Esophagus squamous epithelium (tissue), 5 donors: ENCODE results near the gene AOC2. TPM values are rescaled to one million over a fixed set of nuclear protein-coding genes. Genes with fewer than 3 reads are reported as not detected.
"Not testable (repeated sequence)": the region's sequence is repeated elsewhere in the genome, so short reads cannot be mapped to it uniquely, and the experiment has no call there.

Experiments used
- DNase-seq: peaks from one replicate; lab custom pipeline; 2025; lab: John Stamatoyannopoulos, UW
- H3K27ac ChIP-seq, 4 donors: fragments of 200-600 bp; sonication (generic); one replicate each; pipeline ENCODE4 v1.5.1; 2016 to 2019; ENCODE audit warnings: mild to moderate bottlenecking in 1 of 4
- H3K27me3 ChIP-seq, 4 donors: fragments of 200-600 bp; sonication (generic); 1 replicate in 3 of 4; 2 replicates in 1 of 4; pipeline versions ENCODE4 v1.5.1 to v1.6.0; 2017 to 2021; ENCODE audit warnings: antibody characterized with exemption in 1 of 4
- H3K36me3 ChIP-seq, 3 donors: fragments of 200-600 bp; sonication (generic); one replicate each; pipeline ENCODE4 v1.5.1; 2016 to 2019
- H3K4me1 ChIP-seq, 3 donors: fragments of 200-600 bp; sonication (generic); one replicate each; pipeline ENCODE4 v1.5.1; 2017 to 2019
- H3K4me3 ChIP-seq, 4 donors: fragments of 200-600 bp; sonication (generic); 1 replicate in 3 of 4; 2 replicates in 1 of 4; pipeline ENCODE4 v1.5.1; 2016 to 2019; ENCODE audit warnings: mild to moderate bottlenecking in 2 of 4, moderate library complexity in 1 of 4
- H3K9me3 ChIP-seq, 3 donors: fragments of 200-600 bp; sonication (generic); one replicate each; pipeline ENCODE4 v1.5.1; 2016 to 2019
- POLR2A ChIP-seq, 4 donors: fragments of 450-650 bp; IDR thresholded peaks; one replicate each; pipeline ENCODE4 v1.6.1; 2017; ENCODE audit warnings: antibody characterized with exemption in 4 of 4, mild to moderate bottlenecking in 4 of 4, moderate library complexity in 3 of 4
- WGBS, 2 donors: methylation state at CpG; one replicate each; pipeline ENCODE4 v1.1.5; 2018; 5-methylcytosine and 5-hydroxymethylcytosine counted together
- intact Hi-C: fragments of 100-400 bp; cut with DNase I; formaldehyde crosslinking; loops from one replicate; pipeline ENCODE4 v1.15.0; 2022
- small RNA-seq, 4 donors: library from RNA; depleted of rRNA; stranded (forward); fragments of <200 nt; gene quantifications; one replicate each; pipeline ENCODE3, GENCODE V24; 2016
- total RNA-seq, 4 donors: library from RNA; depleted of rRNA; stranded (reverse); fragments of >200 nt; gene quantifications; one replicate each; pipeline ENCODE4 v1.1.0, GENCODE V29; 2016
- TF ChIP-seq, protein P1 (sequence below), 6 experiments: fragments of 450-650 bp in 4 of 6; fragments of 200-600 bp in 2 of 6; sonication (generic) in 2 of 6; IDR thresholded peaks; one replicate each; pipeline ENCODE4 v1.5.1; 2016 to 2019; ENCODE audit warnings: antibody characterized with exemption in 6 of 6, mild to moderate bottlenecking in 4 of 6, moderate library complexity in 4 of 6
- donor health status: DM: yes; HTN: yes; CAD: no.

AOC2 gene
- total RNA-seq, 4 donors from 2014 or later = 0.61 to 2.1 (median 1.2) TPM

- H3K4me3 ChIP-seq = no peak overlapping the region
- intact Hi-C loops = no loop called here
- no peaks in the 10 kb centered on the region for H3K27me3 ChIP-seq
- DNase-seq = no peak
- H3K36me3 ChIP-seq = no peaks in the 10 kb centered on the region
- 82 to 90% methylated on average over 5 of the region's 7 CpGs for WGBS, 2 donors
- peaks cover 4 to 26% (median 24%) of the 10 kb centered on the region in 3 donors for H3K4me1 ChIP-seq
- TF ChIP-seq POLR2A (IDR thresholded peaks at IDR 0.05) = no peak
- TF ChIP-seq, protein P1, sequence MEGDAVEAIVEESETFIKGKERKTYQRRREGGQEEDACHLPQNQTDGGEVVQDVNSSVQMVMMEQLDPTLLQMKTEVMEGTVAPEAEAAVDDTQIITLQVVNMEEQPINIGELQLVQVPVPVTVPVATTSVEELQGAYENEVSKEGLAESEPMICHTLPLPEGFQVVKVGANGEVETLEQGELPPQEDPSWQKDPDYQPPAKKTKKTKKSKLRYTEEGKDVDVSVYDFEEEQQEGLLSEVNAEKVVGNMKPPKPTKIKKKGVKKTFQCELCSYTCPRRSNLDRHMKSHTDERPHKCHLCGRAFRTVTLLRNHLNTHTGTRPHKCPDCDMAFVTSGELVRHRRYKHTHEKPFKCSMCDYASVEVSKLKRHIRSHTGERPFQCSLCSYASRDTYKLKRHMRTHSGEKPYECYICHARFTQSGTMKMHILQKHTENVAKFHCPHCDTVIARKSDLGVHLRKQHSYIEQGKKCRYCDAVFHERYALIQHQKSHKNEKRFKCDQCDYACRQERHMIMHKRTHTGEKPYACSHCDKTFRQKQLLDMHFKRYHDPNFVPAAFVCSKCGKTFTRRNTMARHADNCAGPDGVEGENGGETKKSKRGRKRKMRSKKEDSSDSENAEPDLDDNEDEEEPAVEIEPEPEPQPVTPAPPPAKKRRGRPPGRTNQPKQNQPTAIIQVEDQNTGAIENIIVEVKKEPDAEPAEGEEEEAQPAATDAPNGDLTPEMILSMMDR (IDR thresholded peaks at IDR 0.05) = no peak
- no peaks in the 10 kb centered on the region for H3K9me3 ChIP-seq
- no peak overlapping the region for H3K27ac ChIP-seq
Observed at GRCh38 chr17:42898147-42898811, 53.9 kb downstream of the AOC2 start.

DNA sequence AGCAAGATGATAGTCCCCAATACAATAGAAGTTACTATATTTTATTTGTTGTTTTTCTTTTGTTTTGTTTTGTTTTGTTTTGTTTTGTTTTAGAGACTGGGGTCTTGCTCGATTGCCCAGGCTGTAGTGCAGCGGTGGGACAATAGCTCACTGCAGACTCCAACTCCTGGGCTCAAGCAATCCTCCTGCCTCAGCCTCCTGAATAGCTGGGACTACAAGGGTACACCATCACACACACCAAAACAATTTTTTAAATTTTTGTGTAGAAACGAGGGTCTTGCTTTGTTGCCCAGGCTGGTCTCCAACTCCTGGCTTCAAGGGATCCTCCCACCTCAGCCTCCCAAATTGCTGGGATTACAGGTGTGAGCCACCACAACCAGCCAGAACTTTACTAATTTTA is 55.6 kb downstream of the AOC2 start:
- H3K36me3 ChIP-seq, H3K27ac ChIP-seq, DNase-seq, H3K27me3 ChIP-seq, H3K9me3 ChIP-seq, intact Hi-C loops, H3K4me1 ChIP-seq, H3K4me3 ChIP-seq: not testable (repeated sequence)
- WGBS, 2 donors = 59 to 60% methylated on average over 3 of the region's 3 CpGs

Small RNA genes within 50 kb of the gene (small RNA-seq; reads per million reads assigned to genes)
- gene MIR6781 (0 reads per million in 4 donors), gene RNU6-287P (0 reads per million in 4 donors)

Other genes with a start within 250 kb of the AOC2 start
- 10 to 100 TPM; 35.7 to 59.6 (median 53.0) TPM for gene RETREG3, start 235.2 kb upstream of the AOC2 start, total RNA-seq
- 10 to 100 TPM; 22.3 to 61.9 (median 46.5) TPM for gene TUBG1, start 234.9 kb upstream of the AOC2 start, total RNA-seq
- 10 to 100 TPM in 1 of 4 donors, 1 to 10 TPM in 3; 7.1 to 14.5 (median 8.8) TPM for gene TUBG2, start 185.3 kb upstream of the AOC2 start, total RNA-seq
- gene PLEKHH3, start 167.6 kb upstream of the AOC2 start, total RNA-seq = 10 to 100 TPM; 41.0 to 55.8 (median 55.1) TPM
- gene CCR10, start 162.7 kb upstream of the AOC2 start, total RNA-seq = under 1 TPM in 1 of 4 donors, not detected in 3; 0.76 TPM
- gene CNTNAP1, start 162.0 kb upstream of the AOC2 start, total RNA-seq = under 1 TPM; 0.15 to 0.88 (median 0.43) TPM
- gene EZH1, start 99.5 kb upstream of the AOC2 start, total RNA-seq = 10 to 100 TPM; 13.4 to 49.2 (median 22.0) TPM
- 10 to 100 TPM in 2 of 4 donors, 1 to 10 TPM in 1, not detected in 1; 4.7 to 23.3 (median 11.8) TPM for gene RAMP2, start 83.4 kb upstream of the AOC2 start, total RNA-seq
- gene VPS25, start 71.1 kb upstream of the AOC2 start, total RNA-seq = 10 to 100 TPM; 78.6 to 93.6 (median 83.0) TPM
- gene WNK4, start 64.0 kb upstream of the AOC2 start, total RNA-seq = 10 to 100 TPM in 1 of 4 donors, 1 to 10 TPM in 1, under 1 TPM in 2; 0.40 to 14.7 (median 3.9) TPM
- 100 to 1,000 TPM in 1 of 4 donors, 10 to 100 TPM in 3; 76.4 to 101 (median 94.8) TPM for gene COA3, start 45.9 kb upstream of the AOC2 start, total RNA-seq
- not detected for gene CNTD1, start 45.7 kb upstream of the AOC2 start, total RNA-seq
- 100 to 1,000 TPM in 1 of 4 donors, 10 to 100 TPM in 3; 81.5 to 100 (median 84.5) TPM for gene BECN1, start 20.3 kb upstream of the AOC2 start, total RNA-seq
- 100 to 1,000 TPM in 1 of 4 donors, 10 to 100 TPM in 3; 91.0 to 121 (median 93.7) TPM for gene PSME3, start 11.2 kb upstream of the AOC2 start, total RNA-seq
- 10 to 100 TPM in 1 of 4 donors, 1 to 10 TPM in 3; 3.3 to 24.0 (median 6.6) TPM for gene AOC3, start 6.6 kb downstream of the AOC2 start, total RNA-seq
- not detected for gene G6PC1, start 56.2 kb downstream of the AOC2 start, total RNA-seq
- gene AARSD1, start 119.9 kb downstream of the AOC2 start, total RNA-seq = 10 to 100 TPM; 14.2 to 25.9 (median 22.6) TPM
- 1 to 10 TPM in 1 of 4 donors, under 1 TPM in 1, not detected in 2; 0.27 to 1.1 TPM for gene PTGES3L, start 135.5 kb downstream of the AOC2 start, total RNA-seq
- 1 to 10 TPM; 7.4 to 9.8 (median 8.5) TPM for gene RUNDC1, start 136.0 kb downstream of the AOC2 start, total RNA-seq
- gene RPL27, start 153.8 kb downstream of the AOC2 start, total RNA-seq = 1,000 to 10,000 TPM in 3 of 4 donors, 100 to 1,000 TPM in 1; 775 to 1,810 (median 1,289) TPM
- gene IFI35, start 162.2 kb downstream of the AOC2 start, total RNA-seq = 10 to 100 TPM in 3 of 4 donors, 1 to 10 TPM in 1; 5.9 to 24.4 (median 13.6) TPM
- 100 to 1,000 TPM in 3 of 4 donors, 10 to 100 TPM in 1; 50.5 to 154 (median 110) TPM for gene VAT1, start 177.8 kb downstream of the AOC2 start, total RNA-seq
- under 1 TPM in 3 of 4 donors, not detected in 1; 0.30 to 0.76 (median 0.53) TPM for gene RND2, start 180.7 kb downstream of the AOC2 start, total RNA-seq